ENCODE results near the gene XPNPEP1. TPM values are rescaled to one million over a fixed set of nuclear protein-coding genes. Genes with fewer than 3 reads are reported as not detected.

Gene XPNPEP1
- total RNA-seq, result 10 to 100 TPM; 53.0 to 75.2 TPM

DNA sequence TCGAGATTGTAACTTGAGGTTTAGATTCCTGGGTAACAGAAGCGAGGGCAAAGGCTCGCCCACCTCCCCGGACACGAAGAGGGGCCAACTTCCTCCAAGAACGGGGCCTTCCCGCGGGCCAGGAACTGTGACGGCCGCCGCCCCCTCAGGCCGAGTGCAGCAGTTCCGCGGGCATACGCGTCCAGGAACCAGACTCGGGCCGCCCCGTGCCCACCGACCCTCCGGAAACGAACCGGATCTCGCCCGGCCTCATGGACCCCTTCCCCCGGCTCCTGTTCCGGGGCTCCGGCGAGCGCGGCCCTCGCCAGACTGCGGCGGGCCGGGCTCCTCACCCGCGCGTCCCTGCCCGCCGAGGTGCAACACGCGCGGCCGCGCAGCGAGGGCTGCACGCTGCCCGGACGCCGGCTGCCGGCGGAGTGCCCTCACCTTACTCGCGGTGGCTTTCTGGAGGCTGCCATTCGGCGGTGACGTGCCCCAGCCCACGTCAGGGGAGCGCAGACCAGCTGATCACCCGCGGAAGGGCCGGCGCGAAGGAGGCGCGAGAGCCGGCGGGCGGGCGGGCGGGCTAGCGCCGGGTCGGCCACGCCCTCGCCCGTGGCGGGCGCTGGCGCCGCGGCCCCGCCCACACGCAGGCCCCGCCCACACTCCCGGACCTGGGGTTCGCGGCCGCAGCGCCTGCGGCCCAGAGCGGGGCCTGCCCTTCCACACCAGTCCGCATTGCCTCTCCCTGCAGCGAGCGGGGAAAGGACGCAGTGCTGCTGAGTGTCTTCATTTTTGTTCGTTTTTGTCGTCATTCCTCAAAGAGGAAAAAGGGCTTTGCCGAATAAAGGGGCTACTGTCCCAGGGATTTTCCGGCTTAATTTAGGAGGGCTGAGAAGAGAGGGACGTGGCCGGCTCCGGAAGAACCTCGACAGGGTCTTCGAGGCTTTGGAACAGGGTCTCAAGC lies at the start of gene XPNPEP1:
Gene XPNPEP1 (minus strand): TSS at position 536 of the 946 bp plus-strand sequence. CDS start 78 bp downstream, at position 458.
- H3K4me1 Mint-ChIP-seq (ENCODE audit: low read depth), result peaks cover 58% of the 10 kb centered on the region
- no peaks in the 10 kb centered on the region for H3K27me3 Mint-ChIP-seq (ENCODE audit: low read depth)
- H3K9me3 Mint-ChIP-seq, result no peaks in the 10 kb centered on the region
- ATAC-seq (replicated peaks in 1 of 2) (peak; percentile 95 to 96), DNase-seq (peak; percentile 90 to 91)
- peak within 1 kb of the TSS; percentile 92 for H3K27ac Mint-ChIP-seq
- H3K4me3 Mint-ChIP-seq, result peak within 1 kb of the TSS; percentile 94 to 97
- peaks cover 2 to 4% of the 10 kb centered on the region in 2 donors for H3K36me3 Mint-ChIP-seq (ENCODE audit: insufficient read depth in 2 of 2)

DNA sequence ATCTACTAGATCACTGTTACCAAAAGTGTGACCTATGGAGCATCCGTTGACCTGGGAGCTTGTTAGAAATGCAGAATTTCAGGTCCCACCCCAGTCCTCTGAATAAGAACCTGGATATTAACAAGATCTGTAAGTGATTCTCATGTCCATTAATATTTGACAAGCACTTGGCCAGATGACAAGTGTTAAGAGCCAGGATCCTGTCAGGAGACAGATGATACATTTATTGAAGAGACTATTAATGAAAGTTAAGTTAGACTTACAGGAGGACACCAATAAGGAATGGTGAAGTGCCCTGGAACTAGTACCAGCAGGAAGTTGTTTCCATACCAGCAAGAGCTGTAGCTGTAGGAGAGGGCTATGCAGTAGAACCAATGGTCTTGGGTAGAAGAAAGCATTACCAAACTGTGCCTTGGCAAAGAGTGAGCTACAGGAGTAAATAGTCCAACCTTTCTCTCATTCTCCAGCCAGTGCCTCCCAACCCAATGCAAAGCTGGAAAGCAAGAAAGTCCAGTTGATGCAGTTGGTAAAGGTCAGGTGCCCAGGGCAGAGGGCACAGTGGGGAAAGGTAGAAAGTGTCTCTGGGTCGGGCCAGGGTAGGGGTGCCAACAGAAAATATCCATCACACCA lies 49.2 kb upstream of the XPNPEP1 start:
- H3K9me3 Mint-ChIP-seq, result no peaks in the 10 kb centered on the region
- H3K36me3 Mint-ChIP-seq (ENCODE audit: insufficient read depth in 2 of 2), result no peaks in the 10 kb centered on the region
- peaks cover 10% of the 10 kb centered on the region for H3K27me3 Mint-ChIP-seq (ENCODE audit: low read depth)
- H3K4me3 Mint-ChIP-seq, result no peak overlapping the region
- H3K4me1 Mint-ChIP-seq (ENCODE audit: low read depth), result peaks cover 7% of the 10 kb centered on the region
- no peak for ATAC-seq (replicated peaks in 1 of 2)
- DNase-seq, result no peak
- H3K27ac Mint-ChIP-seq, result no peak overlapping the region

DNA sequence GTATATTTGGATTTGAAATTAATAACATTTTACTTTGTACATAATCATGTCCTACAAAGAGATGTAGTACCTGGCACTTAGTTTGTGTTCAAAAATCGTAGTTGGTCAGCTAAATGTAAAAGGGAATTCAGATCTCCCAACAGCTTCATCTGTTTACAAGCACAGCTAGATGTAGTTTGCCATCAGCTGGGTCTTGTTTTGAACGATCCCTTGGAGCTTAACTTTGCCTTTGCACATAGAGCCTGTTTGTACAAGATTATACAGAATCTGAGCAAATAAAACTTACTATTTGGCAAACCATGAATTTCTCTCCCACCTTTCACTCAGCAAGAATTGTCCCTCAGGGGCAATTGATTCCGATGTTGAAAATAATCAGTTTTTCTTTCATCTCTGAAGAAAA lies 48.3 kb upstream of the XPNPEP1 start:
- ATAC-seq (replicated peaks in 1 of 2) (no peak), DNase-seq (no peak)
- no peak overlapping the region for H3K4me3 Mint-ChIP-seq
- peaks cover 10% of the 10 kb centered on the region for H3K27me3 Mint-ChIP-seq (ENCODE audit: low read depth)
- no peaks in the 10 kb centered on the region for H3K36me3 Mint-ChIP-seq (ENCODE audit: insufficient read depth in 2 of 2)
- H3K4me1 Mint-ChIP-seq (ENCODE audit: low read depth), result peaks cover 1% of the 10 kb centered on the region
- H3K27ac Mint-ChIP-seq, result no peak overlapping the region
- no peaks in the 10 kb centered on the region for H3K9me3 Mint-ChIP-seq

DNA sequence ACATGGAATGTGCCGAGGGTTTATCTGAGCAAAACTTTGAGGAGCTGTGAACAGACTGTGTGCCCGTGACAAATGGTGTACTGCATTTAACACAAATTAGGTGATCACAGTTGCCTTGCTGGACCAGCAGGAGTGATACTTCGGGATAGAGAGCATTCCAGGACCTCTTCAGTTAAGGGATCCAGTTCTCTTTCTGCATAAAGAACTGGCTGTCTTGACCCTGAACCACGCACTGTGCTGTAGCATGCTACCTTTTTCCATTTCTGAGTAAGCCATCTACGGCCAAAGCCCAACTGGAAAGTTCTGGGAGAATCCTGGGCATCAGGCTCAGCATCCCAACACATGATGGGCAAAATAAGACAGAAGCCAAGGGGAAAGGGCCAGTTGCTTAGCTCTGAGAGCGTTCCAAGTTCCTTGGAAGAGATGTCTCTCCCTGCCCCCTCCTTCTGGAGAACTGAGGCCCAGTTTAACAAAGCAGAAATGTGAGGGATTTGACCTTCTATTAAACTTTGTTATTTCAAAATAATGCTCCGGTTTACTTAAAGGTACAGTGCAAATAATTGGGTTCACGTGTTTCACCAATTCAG lies 46.5 kb upstream of the XPNPEP1 start:
- ATAC-seq (replicated peaks in 1 of 2), result no peak
- H3K36me3 Mint-ChIP-seq (ENCODE audit: insufficient read depth in 2 of 2), result no peaks in the 10 kb centered on the region
- no peak overlapping the region for H3K27ac Mint-ChIP-seq
- DNase-seq, result no peak
- no peak overlapping the region for H3K4me3 Mint-ChIP-seq
- H3K4me1 Mint-ChIP-seq (ENCODE audit: low read depth), result no peaks in the 10 kb centered on the region
- H3K9me3 Mint-ChIP-seq, result no peaks in the 10 kb centered on the region
- H3K27me3 Mint-ChIP-seq (ENCODE audit: low read depth), result peaks cover 10% of the 10 kb centered on the region

DNA sequence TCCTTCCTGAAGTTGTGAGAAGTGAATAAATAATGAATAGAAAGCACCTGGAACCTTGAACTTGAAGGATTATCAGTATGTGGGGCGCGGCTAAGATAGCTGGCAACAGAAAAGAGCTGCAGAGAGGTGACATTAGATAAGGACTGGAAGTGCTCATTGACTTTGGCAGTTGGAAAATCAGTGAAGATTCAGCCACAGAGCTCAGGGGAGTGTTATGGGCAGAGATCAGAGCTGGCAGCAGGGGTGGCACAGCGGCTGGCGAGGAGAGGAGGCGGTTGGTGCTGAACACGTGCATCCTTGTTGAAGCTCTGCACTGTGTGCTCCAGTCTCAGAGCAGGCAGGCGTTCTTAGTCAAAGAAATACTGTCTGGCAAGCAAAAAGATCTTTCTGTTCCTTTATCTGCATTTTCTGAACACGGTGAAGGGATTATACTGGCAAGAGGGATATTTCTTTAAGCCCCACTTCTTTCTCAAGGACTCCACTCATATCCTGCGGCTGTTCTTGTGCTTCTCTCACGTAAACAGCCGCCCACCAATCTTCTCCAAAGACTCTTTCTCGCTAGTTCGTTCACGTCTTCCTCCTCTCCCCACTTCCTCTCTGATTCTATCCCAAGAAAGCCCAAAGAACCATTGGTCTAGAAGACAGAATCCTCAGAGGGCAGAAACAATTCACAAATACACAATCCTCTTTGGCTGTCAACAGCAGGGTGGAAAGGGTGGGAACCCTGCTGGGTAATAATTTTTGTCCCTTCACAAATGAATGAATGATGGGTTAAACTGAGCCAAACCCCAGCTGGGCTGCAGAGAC lies 45.8 kb upstream of the XPNPEP1 start:
- Mint-ChIP-seq H3K27ac (no peak overlapping the region), H3K27me3 (ENCODE audit: low read depth) (peaks cover 10% of the 10 kb centered on the region), H3K9me3 (no peaks in the 10 kb centered on the region), H3K4me1 (ENCODE audit: low read depth) (no peaks in the 10 kb centered on the region), H3K4me3 (no peak overlapping the region), H3K36me3 (ENCODE audit: insufficient read depth in 2 of 2) (no peaks in the 10 kb centered on the region)
- DNase-seq (no peak), ATAC-seq (replicated peaks in 1 of 2) (no peak)

DNA sequence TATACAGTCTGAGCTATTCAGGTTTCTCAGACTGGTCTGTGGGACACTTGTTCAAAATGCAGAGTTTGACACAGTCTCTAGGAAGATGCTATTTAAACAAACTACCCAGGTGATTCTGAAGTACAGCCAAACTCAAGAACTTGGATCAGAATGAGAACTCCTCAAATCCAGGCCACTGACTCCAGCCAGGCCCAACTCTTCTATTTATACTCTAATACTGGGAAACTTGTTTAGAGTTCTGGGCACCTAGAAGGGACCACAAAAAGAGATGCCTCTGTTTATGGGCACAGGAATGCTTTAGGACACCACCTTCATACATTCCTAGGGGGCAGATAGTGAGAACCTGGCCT lies 44.4 kb upstream of the XPNPEP1 start:
- DNase-seq (no peak), ATAC-seq (replicated peaks in 1 of 2) (no peak)
- H3K4me3 Mint-ChIP-seq, result no peak overlapping the region
- H3K27me3 Mint-ChIP-seq (ENCODE audit: low read depth), result peaks cover 10% of the 10 kb centered on the region
- no peaks in the 10 kb centered on the region for H3K9me3 Mint-ChIP-seq
- no peaks in the 10 kb centered on the region for H3K4me1 Mint-ChIP-seq (ENCODE audit: low read depth)
- H3K36me3 Mint-ChIP-seq (ENCODE audit: insufficient read depth in 2 of 2), result no peaks in the 10 kb centered on the region
- H3K27ac Mint-ChIP-seq, result no peak overlapping the region

DNA sequence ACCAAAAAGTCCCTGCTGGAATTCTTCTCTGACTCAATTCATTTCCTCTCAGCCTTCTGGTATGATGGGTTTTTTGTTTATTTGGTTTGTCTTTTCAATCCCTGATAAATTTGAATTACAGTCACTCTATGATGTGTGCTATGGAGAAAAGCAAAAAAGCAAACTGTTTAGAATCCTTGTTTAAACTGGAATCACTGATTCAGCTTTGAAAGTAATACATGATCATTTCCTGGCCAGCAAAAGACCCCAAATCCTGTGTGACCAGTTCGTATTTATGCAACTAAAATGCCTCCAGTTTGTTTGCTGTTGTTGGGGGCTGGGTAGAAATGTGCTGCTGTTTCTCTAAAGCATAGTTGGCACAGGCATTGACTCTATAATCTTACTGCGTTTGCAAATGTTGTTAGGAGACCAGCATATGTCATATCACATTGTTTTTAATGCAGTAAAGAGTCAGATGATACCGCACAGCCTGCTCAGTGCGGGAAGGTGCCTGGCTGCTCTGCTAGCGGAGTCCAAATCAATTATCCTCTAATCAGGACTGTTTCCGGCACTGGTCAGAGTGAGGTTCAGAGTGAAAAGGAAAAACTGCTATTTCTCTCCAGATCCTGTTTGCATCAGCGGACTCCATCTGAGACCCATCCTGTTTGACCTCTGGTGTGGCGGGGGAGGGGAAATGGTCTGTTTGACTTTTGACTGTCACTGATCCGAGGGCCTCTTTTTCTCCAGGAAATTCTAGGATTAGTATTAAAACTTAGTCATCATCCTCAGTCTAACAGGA lies 43.8 kb upstream of the XPNPEP1 start:
- no peak for DNase-seq
- H3K27ac Mint-ChIP-seq, result no peak overlapping the region
- H3K4me3 Mint-ChIP-seq, result no peak overlapping the region
- H3K4me1 Mint-ChIP-seq (ENCODE audit: low read depth), result no peaks in the 10 kb centered on the region
- no peaks in the 10 kb centered on the region for H3K36me3 Mint-ChIP-seq (ENCODE audit: insufficient read depth in 2 of 2)
- no peaks in the 10 kb centered on the region for H3K9me3 Mint-ChIP-seq
- ATAC-seq (replicated peaks in 1 of 2), result no peak
- H3K27me3 Mint-ChIP-seq (ENCODE audit: low read depth), result peaks cover 10% of the 10 kb centered on the region

DNA sequence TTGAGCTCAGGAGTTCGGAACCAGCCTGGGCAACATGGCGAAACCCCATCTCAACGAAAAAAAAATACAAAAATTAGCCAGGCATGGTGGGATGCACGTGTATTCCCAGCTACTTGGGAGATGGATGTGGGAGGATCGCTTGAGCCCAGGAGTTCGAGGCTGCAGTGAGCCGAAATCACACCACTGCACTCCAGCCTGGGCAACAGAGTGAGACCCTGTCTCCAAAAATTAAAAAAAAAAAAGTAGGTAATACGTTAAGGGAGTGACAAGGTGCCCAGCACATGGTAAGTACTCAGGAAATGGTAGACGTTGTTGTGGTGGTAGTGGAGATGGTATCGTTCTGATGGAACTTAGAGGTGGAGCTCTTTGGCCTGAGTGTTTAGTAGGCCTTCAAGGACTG lies 41.0 kb upstream of the XPNPEP1 start:
- DNase-seq (no peak), ATAC-seq (replicated peaks in 1 of 2) (no peak)
- Mint-ChIP-seq H3K4me3 (no peak overlapping the region), H3K9me3 (no peaks in the 10 kb centered on the region), H3K27me3 (ENCODE audit: low read depth) (peaks cover 7% of the 10 kb centered on the region), H3K36me3 (ENCODE audit: insufficient read depth in 2 of 2) (no peaks in the 10 kb centered on the region), H3K4me1 (ENCODE audit: low read depth) (no peaks in the 10 kb centered on the region), H3K27ac (no peak overlapping the region)

DNA sequence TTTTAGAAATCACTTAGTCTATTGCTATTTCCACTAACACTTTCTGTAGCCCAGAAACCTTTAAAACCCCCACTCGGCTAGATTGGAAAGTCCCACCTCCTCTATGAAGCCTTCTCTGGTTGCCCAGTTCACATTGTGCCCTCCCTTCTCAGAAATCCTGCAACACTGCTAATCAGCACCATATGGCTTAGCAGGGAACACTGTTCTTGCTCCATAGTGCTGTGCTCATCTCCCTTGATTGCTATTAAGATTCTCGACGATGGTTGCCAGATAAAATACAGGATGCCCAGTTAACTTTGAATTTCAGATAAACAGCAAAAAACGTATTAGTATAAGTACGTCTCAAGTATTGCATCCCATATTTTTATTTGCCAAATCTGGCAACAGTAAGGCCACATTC lies 40.1 kb upstream of the XPNPEP1 start:
- no peak for DNase-seq
- no peak overlapping the region for H3K4me3 Mint-ChIP-seq
- no peak for ATAC-seq (replicated peaks in 1 of 2)
- no peaks in the 10 kb centered on the region for H3K27me3 Mint-ChIP-seq (ENCODE audit: low read depth)
- H3K9me3 Mint-ChIP-seq, result no peaks in the 10 kb centered on the region
- no peak overlapping the region for H3K27ac Mint-ChIP-seq
- no peaks in the 10 kb centered on the region for H3K4me1 Mint-ChIP-seq (ENCODE audit: low read depth)
- no peaks in the 10 kb centered on the region for H3K36me3 Mint-ChIP-seq (ENCODE audit: insufficient read depth in 2 of 2)

DNA sequence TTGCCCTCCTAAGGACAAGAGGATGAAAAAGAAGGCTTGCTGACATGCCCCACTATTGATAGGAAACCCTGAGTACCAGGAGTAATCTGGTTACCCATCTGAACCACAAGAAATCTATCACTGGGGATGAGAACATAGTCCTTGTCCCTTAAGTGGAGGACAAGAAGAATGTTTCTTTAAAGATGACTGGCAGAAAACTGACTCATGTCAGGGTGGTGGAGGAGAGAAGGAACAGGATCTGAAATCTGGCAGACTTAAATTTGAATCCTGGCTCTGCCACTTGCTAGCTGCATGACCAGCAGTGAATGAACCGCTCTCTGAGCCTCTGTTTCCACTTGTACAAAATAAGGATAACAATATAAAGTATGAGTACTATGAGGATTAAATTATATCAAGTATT lies 38.9 kb upstream of the XPNPEP1 start:
- Mint-ChIP-seq H3K27ac (no peak overlapping the region), H3K4me3 (no peak overlapping the region), H3K9me3 (no peaks in the 10 kb centered on the region), H3K36me3 (ENCODE audit: insufficient read depth in 2 of 2) (no peaks in the 10 kb centered on the region), H3K4me1 (ENCODE audit: low read depth) (peaks cover under 1% of the 10 kb centered on the region), H3K27me3 (ENCODE audit: low read depth) (no peaks in the 10 kb centered on the region)
- DNase-seq, result no peak
- peak in 1 of 2 donors; percentile 49 for ATAC-seq (replicated peaks in 1 of 2)

DNA sequence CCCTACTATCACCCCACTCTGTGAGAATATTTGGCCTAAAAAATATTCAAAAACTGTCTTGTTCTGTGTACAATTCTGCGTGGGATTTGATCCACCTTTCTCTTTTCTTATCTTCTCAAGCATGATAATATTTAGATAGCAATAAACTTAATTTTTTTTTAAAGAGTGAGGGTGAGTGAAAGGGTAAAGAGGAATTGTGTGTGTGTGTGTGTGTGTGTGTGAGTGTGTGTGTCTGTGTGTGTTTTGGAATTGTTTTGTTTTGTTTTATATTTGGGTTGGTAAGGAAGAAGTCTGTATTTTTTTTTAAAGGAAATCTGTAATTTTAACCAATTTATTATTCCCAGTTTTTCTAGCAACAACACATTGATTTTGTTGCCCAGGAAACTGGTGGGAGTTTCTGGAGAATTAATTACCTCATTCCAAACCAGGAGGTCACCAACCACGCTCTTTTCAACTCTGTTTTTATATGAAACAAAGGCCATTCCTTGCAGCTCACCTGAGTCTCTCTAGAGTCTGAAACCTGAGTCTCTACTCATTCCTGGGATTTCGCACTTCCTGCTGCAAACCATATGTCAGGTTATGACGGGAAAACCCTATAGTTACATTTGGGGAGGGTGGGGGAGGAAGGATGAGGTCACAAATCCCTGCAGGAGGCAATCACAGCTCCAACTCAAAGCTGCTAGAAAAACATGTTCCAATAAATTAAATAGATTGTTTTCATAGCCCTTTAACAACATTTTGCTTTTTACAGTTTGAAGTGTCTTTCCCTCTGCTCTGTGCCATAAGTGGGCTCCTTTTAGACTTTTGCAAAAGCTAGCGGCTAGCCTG lies 38.1 kb upstream of the XPNPEP1 start:
- H3K27ac Mint-ChIP-seq, result no peak overlapping the region
- no peaks in the 10 kb centered on the region for H3K27me3 Mint-ChIP-seq (ENCODE audit: low read depth)
- H3K4me3 Mint-ChIP-seq, result no peak overlapping the region
- peaks cover 9% of the 10 kb centered on the region for H3K4me1 Mint-ChIP-seq (ENCODE audit: low read depth)
- no peak for ATAC-seq (replicated peaks in 1 of 2)
- DNase-seq, result no peak
- H3K9me3 Mint-ChIP-seq, result no peaks in the 10 kb centered on the region
- H3K36me3 Mint-ChIP-seq (ENCODE audit: insufficient read depth in 2 of 2), result no peaks in the 10 kb centered on the region

DNA sequence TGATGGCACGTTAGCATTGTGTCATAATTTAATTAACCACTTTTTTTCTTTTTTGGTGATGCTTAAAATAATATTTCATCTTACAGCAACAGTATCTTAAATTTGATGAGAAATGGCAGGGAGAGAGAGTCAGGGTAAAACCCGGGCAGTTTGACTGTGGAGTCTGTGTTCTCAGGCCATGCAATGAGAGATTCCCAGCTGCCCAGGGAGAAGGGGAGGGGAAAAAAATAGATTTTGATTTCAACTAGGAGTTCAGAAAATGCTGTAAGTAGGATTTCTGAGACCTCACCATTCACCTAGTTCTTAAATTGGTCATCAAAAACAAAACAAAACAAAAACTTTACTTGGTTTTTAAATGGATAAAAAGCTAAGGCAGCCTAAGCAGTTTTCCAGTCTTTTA lies 37.4 kb upstream of the XPNPEP1 start:
- Mint-ChIP-seq H3K36me3 (ENCODE audit: insufficient read depth in 2 of 2) (no peaks in the 10 kb centered on the region), H3K4me1 (ENCODE audit: low read depth) (peaks cover 13% of the 10 kb centered on the region), H3K27ac (no peak overlapping the region), H3K27me3 (ENCODE audit: low read depth) (no peaks in the 10 kb centered on the region), H3K4me3 (no peak overlapping the region), H3K9me3 (no peaks in the 10 kb centered on the region)
- no peak for DNase-seq
- ATAC-seq (replicated peaks in 1 of 2), result no peak
